ENCODE data around the gene ANKRD13C.
"Not testable (repeated sequence)": the region's sequence is repeated elsewhere in the genome, so short reads cannot be mapped to it uniquely, and the experiment has no call there.

DNA sequence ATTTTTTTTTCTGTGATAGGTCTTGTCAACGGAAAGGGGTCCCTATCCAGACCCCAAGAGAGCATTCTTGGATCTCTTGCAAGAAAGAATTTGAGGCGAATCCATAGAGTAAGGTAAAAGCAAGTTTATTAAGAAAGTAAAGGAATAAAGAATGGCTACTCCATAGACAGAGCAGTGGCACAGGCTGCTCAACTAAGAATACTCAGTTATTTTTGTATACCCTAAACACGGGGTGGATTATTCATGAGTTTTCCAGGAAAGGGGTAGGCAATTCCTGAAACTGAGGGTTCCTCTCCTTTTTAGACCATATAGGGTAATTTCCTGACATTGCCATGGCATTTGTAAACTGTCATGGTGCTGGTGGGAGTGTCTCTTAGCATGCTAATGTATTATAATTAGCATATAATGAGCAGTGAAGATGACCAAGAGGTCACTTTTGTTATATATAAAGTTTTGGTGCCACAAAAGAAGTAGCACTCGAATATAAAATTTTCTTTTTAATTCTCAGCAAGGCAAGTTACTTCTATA, 12.0 kb upstream of the ANKRD13C start:
- TF ChIP-seq, protein P1, sequence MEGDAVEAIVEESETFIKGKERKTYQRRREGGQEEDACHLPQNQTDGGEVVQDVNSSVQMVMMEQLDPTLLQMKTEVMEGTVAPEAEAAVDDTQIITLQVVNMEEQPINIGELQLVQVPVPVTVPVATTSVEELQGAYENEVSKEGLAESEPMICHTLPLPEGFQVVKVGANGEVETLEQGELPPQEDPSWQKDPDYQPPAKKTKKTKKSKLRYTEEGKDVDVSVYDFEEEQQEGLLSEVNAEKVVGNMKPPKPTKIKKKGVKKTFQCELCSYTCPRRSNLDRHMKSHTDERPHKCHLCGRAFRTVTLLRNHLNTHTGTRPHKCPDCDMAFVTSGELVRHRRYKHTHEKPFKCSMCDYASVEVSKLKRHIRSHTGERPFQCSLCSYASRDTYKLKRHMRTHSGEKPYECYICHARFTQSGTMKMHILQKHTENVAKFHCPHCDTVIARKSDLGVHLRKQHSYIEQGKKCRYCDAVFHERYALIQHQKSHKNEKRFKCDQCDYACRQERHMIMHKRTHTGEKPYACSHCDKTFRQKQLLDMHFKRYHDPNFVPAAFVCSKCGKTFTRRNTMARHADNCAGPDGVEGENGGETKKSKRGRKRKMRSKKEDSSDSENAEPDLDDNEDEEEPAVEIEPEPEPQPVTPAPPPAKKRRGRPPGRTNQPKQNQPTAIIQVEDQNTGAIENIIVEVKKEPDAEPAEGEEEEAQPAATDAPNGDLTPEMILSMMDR (IDR thresholded peaks at IDR 0.05 in 4 of 5, conservative IDR thresholded peaks at IDR 0.05 in 1 of 5) = not testable (repeated sequence)
- TF ChIP-seq POLR2A (IDR thresholded peaks at IDR 0.05) = not testable (repeated sequence)

All from gastrocnemius medialis (tissue), 4 donors.